ENCODE measurements around the gene KCND2. TPM values are rescaled to one million over a fixed set of nuclear protein-coding genes. Genes with fewer than 3 reads are reported as not detected.

The KCND2 gene
- total and polyA plus RNA-seq, 2 experiments from 2014 or later, result 0.45 to 2.2 TPM

- Histone ChIP-seq H3K27me3 (peaks cover 19% of the 10 kb centered on the region), H3K4me3 (no peak overlapping the region)
- TF ChIP-seq, protein P1, sequence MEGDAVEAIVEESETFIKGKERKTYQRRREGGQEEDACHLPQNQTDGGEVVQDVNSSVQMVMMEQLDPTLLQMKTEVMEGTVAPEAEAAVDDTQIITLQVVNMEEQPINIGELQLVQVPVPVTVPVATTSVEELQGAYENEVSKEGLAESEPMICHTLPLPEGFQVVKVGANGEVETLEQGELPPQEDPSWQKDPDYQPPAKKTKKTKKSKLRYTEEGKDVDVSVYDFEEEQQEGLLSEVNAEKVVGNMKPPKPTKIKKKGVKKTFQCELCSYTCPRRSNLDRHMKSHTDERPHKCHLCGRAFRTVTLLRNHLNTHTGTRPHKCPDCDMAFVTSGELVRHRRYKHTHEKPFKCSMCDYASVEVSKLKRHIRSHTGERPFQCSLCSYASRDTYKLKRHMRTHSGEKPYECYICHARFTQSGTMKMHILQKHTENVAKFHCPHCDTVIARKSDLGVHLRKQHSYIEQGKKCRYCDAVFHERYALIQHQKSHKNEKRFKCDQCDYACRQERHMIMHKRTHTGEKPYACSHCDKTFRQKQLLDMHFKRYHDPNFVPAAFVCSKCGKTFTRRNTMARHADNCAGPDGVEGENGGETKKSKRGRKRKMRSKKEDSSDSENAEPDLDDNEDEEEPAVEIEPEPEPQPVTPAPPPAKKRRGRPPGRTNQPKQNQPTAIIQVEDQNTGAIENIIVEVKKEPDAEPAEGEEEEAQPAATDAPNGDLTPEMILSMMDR (IDR thresholded peaks at IDR 0.05; ENCODE audit: low read depth, low read length), result no peak
These were observed 5.8 kb downstream of the KCND2 start for GRCh38 chr7:120278773-120279172.

GRCh38 chr7:120280743-120281142 is 7.8 kb downstream of the KCND2 start:
- H3K4me1 ChIP-seq (ENCODE audit: low read depth), result no peaks in the 10 kb centered on the region
- DNase-seq (ENCODE audit: low read depth in 1 of 2, low spot score in 1 of 2), result peak in 1 of 2 donors; percentile 23
- peaks cover under 1% of the 10 kb centered on the region for H3K27me3 ChIP-seq
- TF ChIP-seq, protein P1 (IDR thresholded peaks at IDR 0.05; ENCODE audit: low read depth, low read length), result no peak
- H3K27ac ChIP-seq, result no peak overlapping the region
- no peak overlapping the region for H3K4me3 ChIP-seq
- H3K9me3 ChIP-seq (ENCODE audit: low read depth), result no peaks in the 10 kb centered on the region
- no peaks in the 10 kb centered on the region for H3K36me3 ChIP-seq

More at GRCh38 chr7:120278773-120279172, 5.8 kb downstream of the KCND2 start:
- Histone ChIP-seq H3K36me3 (no peaks in the 10 kb centered on the region), H3K4me1 (ENCODE audit: low read depth) (no peaks in the 10 kb centered on the region), H3K27ac (no peak overlapping the region), H3K9me3 (ENCODE audit: low read depth) (no peaks in the 10 kb centered on the region)
- DNase-seq (ENCODE audit: low read depth in 1 of 2, low spot score in 1 of 2), result no peak

DNA sequence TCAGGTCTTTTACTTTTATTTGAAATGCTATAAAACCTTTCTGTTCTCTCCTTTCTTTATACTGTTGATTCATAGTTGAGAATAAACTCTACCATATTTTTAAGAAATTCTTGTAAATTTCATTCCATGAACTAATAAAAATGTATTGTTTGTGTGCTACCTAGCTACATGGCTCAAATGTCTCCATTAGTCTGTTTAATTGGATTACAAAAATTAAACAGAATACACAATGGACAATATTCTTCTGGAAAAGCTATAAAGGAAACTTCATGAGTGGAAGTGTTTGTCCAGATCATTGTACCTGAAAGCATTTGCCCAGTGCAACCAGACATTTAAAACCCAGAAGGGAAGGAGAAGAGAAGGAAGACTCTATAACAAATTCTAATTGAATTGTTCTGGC is 20.1 kb downstream of the KCND2 start:
- no peak for DNase-seq (ENCODE audit: low read depth in 1 of 2, low spot score in 1 of 2)

DNA sequence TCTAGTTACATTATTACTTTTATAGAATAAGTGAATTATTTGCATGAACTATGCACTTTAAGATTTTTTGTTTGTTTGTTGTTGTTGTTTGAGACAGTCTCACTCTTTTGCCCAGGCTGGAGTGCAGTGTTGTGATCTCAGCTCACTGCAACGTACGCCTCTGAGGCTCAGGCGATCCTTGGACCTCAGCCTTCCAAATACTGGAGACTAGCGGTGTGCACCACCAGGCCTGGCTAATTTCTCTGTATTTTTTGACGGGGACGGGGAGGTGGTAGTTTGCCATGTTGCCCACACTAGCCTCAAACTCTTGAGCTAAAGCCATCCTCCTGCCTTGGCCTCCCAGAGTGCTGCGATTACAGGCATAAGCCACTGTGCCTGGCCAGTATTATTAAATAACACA is 29.2 kb downstream of the KCND2 start:
- no peaks in the 10 kb centered on the region for H3K9me3 ChIP-seq (ENCODE audit: low read depth)
- no peak for DNase-seq (ENCODE audit: low read depth in 1 of 2, low spot score in 1 of 2)
- no peaks in the 10 kb centered on the region for H3K36me3 ChIP-seq
- TF ChIP-seq, protein P1 (IDR thresholded peaks at IDR 0.05; ENCODE audit: low read depth, low read length), result no peak
- no peak overlapping the region for H3K4me3 ChIP-seq
- no peak overlapping the region for H3K27ac ChIP-seq
- H3K27me3 ChIP-seq, result no peaks in the 10 kb centered on the region
- no peaks in the 10 kb centered on the region for H3K4me1 ChIP-seq (ENCODE audit: low read depth)

More for the DNA sequence above, 20.1 kb downstream of the KCND2 start:
- Histone ChIP-seq H3K27me3 (no peaks in the 10 kb centered on the region), H3K36me3 (no peaks in the 10 kb centered on the region), H3K27ac (no peak overlapping the region), H3K4me1 (ENCODE audit: low read depth) (no peaks in the 10 kb centered on the region), H3K4me3 (no peak overlapping the region), H3K9me3 (ENCODE audit: low read depth) (no peaks in the 10 kb centered on the region)
- TF ChIP-seq, protein P1 (IDR thresholded peaks at IDR 0.05; ENCODE audit: low read depth, low read length), result no peak

DNA sequence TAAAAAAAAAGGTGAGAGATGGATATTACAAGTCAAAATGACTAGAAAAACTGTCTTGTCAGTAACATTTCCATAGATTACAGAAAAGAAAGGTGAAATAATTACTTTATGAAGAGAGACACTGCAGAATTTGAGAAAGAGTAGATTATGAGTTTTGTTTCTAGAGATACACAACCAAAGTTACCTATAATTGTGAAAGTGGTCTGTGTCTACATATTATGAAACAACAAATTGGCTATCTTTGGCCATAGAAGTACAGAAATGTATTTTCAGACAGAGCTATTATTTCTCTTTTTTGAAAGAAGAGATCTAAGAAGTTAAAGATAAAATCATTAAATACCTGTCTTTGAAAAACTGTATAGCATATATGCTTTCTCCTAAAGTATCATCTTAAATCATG is 30.1 kb downstream of the KCND2 start:
- TF ChIP-seq, protein P1 (IDR thresholded peaks at IDR 0.05; ENCODE audit: low read depth, low read length), result no peak
- Histone ChIP-seq H3K36me3 (no peaks in the 10 kb centered on the region), H3K4me3 (no peak overlapping the region), H3K4me1 (ENCODE audit: low read depth) (no peaks in the 10 kb centered on the region), H3K9me3 (ENCODE audit: low read depth) (no peaks in the 10 kb centered on the region), H3K27ac (no peak overlapping the region), H3K27me3 (no peaks in the 10 kb centered on the region)
- DNase-seq (ENCODE audit: low read depth in 1 of 2, low spot score in 1 of 2), result no peak

GRCh38 chr7:120304674-120305073 is 31.7 kb downstream of the KCND2 start:
- no peaks in the 10 kb centered on the region for H3K27me3 ChIP-seq
- H3K4me3 ChIP-seq, result no peak overlapping the region
- no peak overlapping the region for H3K27ac ChIP-seq
- no peaks in the 10 kb centered on the region for H3K9me3 ChIP-seq (ENCODE audit: low read depth)
- no peaks in the 10 kb centered on the region for H3K4me1 ChIP-seq (ENCODE audit: low read depth)
- H3K36me3 ChIP-seq, result no peaks in the 10 kb centered on the region
- DNase-seq (ENCODE audit: low read depth in 1 of 2, low spot score in 1 of 2), result no peak
- TF ChIP-seq, protein P1 (IDR thresholded peaks at IDR 0.05; ENCODE audit: low read depth, low read length), result no peak
